Activated T-cell treated with anti-CD3 and anti-CD28 coated beads, Interleukin-2, amount 50 U/mL, for 24 hours (primary cell): ENCODE data around the gene INCA1.

Experiments
- DNase-seq: peaks from one replicate; pipeline ENCODE4 v3.0.0-alpha.2; 2020
- H3K27ac Mint-ChIP-seq: 2 replicates; pipeline ENCODE4 v1.8.0; 2020; ENCODE audit warnings: mild to moderate bottlenecking, mixed read lengths
- H3K27me3 Mint-ChIP-seq: 2 replicates; pipeline ENCODE4 v1.8.0; 2020; ENCODE audit warnings: mixed read lengths
- H3K36me3 Mint-ChIP-seq: 2 replicates; pipeline ENCODE4 v1.8.0; 2020; ENCODE audit warnings: low read depth, mixed read lengths
- H3K4me1 Mint-ChIP-seq: 2 replicates; pipeline ENCODE4 v1.8.0; 2020; ENCODE audit warnings: low read depth, mixed read lengths
- H3K4me3 Mint-ChIP-seq: 2 replicates; pipeline ENCODE4 v1.8.0; 2020; ENCODE audit warnings: mild to moderate bottlenecking, moderate library complexity, mixed read lengths
- H3K9me3 Mint-ChIP-seq: 2 replicates; pipeline ENCODE4 v1.8.0; 2020; ENCODE audit warnings: mixed read lengths

INCA1 gene

GRCh38 chr17:4994081-4994595, 3.2 kb downstream of the INCA1 start:
- Mint-ChIP-seq H3K4me3 (no peak overlapping the region), H3K27ac (no peak overlapping the region)

GRCh38 chr17:4987767-4988567, 9.4 kb downstream of the INCA1 start:
- Mint-ChIP-seq H3K27ac (peak overlapping the region; percentile 97), H3K4me3 (peak overlapping the region; percentile 93), H3K9me3 (no peaks in the 10 kb centered on the region), H3K4me1 (peaks cover 49% of the 10 kb centered on the region), H3K36me3 (peaks cover 63% of the 10 kb centered on the region), H3K27me3 (no peaks in the 10 kb centered on the region)
- DNase-seq: peak; percentile 45

More at GRCh38 chr17:4994081-4994595, 3.2 kb downstream of the INCA1 start:
- Mint-ChIP-seq H3K36me3 (peaks cover 22% of the 10 kb centered on the region), H3K4me1 (peaks cover 32% of the 10 kb centered on the region), H3K9me3 (no peaks in the 10 kb centered on the region), H3K27me3 (no peaks in the 10 kb centered on the region)
- no peak for DNase-seq

- Mint-ChIP-seq H3K9me3 (no peaks in the 10 kb centered on the region), H3K4me3 (peak within 1 kb of the TSS; percentile 93), H3K4me1 (peaks cover 52% of the 10 kb centered on the region), H3K27me3 (no peaks in the 10 kb centered on the region), H3K27ac (peak within 1 kb of the TSS; percentile 97), H3K36me3 (peaks cover 70% of the 10 kb centered on the region)
- DNase-seq: peak; percentile 94
These were observed 10.2 kb downstream of the INCA1 start, which contains the start of gene CAMTA2 for GRCh38 chr17:4986951-4987766. TSS of gene CAMTA2 (minus strand) at chr17:4987675. CDS start at chr17:4986222, 1,453 bp downstream.

- no peaks in the 10 kb centered on the region for H3K27me3 Mint-ChIP-seq
- H3K4me3 Mint-ChIP-seq: peak overlapping the region; percentile 93
- DNase-seq: no peak
- H3K4me1 Mint-ChIP-seq: peaks cover 52% of the 10 kb centered on the region
- peaks cover 73% of the 10 kb centered on the region for H3K36me3 Mint-ChIP-seq
- no peaks in the 10 kb centered on the region for H3K9me3 Mint-ChIP-seq
- peak overlapping the region; percentile 97 for H3K27ac Mint-ChIP-seq
These were observed 10.9 kb downstream of the INCA1 start for GRCh38 chr17:4986403-4986802.

GRCh38 chr17:4982305-4982704, 15.0 kb downstream of the INCA1 start:
- DNase-seq: no peak
- Mint-ChIP-seq H3K4me1 (peaks cover 41% of the 10 kb centered on the region), H3K36me3 (peaks cover 80% of the 10 kb centered on the region), H3K27me3 (no peaks in the 10 kb centered on the region), H3K9me3 (no peaks in the 10 kb centered on the region), H3K4me3 (no peak overlapping the region), H3K27ac (peak overlapping the region; percentile 63)

GRCh38 chr17:4980644-4981216, 16.6 kb downstream of the INCA1 start:
- Mint-ChIP-seq H3K4me3 (no peak overlapping the region), H3K36me3 (peaks cover 80% of the 10 kb centered on the region)

GRCh38 chr17:4978726-4979125, 18.6 kb downstream of the INCA1 start:
- no peaks in the 10 kb centered on the region for H3K27me3 Mint-ChIP-seq
- no peaks in the 10 kb centered on the region for H3K9me3 Mint-ChIP-seq
- H3K36me3 Mint-ChIP-seq: peaks cover 72% of the 10 kb centered on the region
- DNase-seq: no peak
- H3K4me1 Mint-ChIP-seq: peaks cover 23% of the 10 kb centered on the region
- no peak overlapping the region for H3K27ac Mint-ChIP-seq
- no peak overlapping the region for H3K4me3 Mint-ChIP-seq

More at GRCh38 chr17:4980644-4981216, 16.6 kb downstream of the INCA1 start:
- H3K27ac Mint-ChIP-seq: peak overlapping the region; percentile 71
- peak; percentile 52 for DNase-seq
- no peaks in the 10 kb centered on the region for H3K9me3 Mint-ChIP-seq
- H3K27me3 Mint-ChIP-seq: no peaks in the 10 kb centered on the region
- H3K4me1 Mint-ChIP-seq: peaks cover 30% of the 10 kb centered on the region

- H3K27me3 Mint-ChIP-seq: no peaks in the 10 kb centered on the region
- H3K4me3 Mint-ChIP-seq: no peak overlapping the region
- peak overlapping the region; percentile 72 for H3K27ac Mint-ChIP-seq
- peaks cover 33% of the 10 kb centered on the region for H3K36me3 Mint-ChIP-seq
- no peak for DNase-seq
- peaks cover 22% of the 10 kb centered on the region for H3K4me1 Mint-ChIP-seq
- no peaks in the 10 kb centered on the region for H3K9me3 Mint-ChIP-seq
These were observed 23.1 kb downstream of the INCA1 start for GRCh38 chr17:4974115-4974670.

GRCh38 chr17:4973256-4974114, 23.8 kb downstream of the INCA1 start:
- Mint-ChIP-seq H3K9me3 (no peaks in the 10 kb centered on the region), H3K27me3 (no peaks in the 10 kb centered on the region), H3K36me3 (peaks cover 26% of the 10 kb centered on the region), H3K27ac (peak overlapping the region; percentile 51), H3K4me1 (peaks cover 29% of the 10 kb centered on the region), H3K4me3 (no peak overlapping the region)
- DNase-seq: no peak

- Mint-ChIP-seq H3K4me3 (no peak overlapping the region), H3K9me3 (no peaks in the 10 kb centered on the region), H3K27ac (peak overlapping the region; percentile 51), H3K4me1 (peaks cover 29% of the 10 kb centered on the region), H3K27me3 (no peaks in the 10 kb centered on the region), H3K36me3 (peaks cover 18% of the 10 kb centered on the region)
- DNase-seq: no peak
These were observed 24.6 kb downstream of the INCA1 start for GRCh38 chr17:4972752-4973151.

- no peak overlapping the region for H3K4me3 Mint-ChIP-seq
These were observed 25.0 kb downstream of the INCA1 start for GRCh38 chr17:4972322-4972721.

GRCh38 chr17:4971826-4972225, 25.5 kb downstream of the INCA1 start:
- Mint-ChIP-seq H3K4me3 (no peak overlapping the region), H3K27me3 (no peaks in the 10 kb centered on the region), H3K36me3 (peaks cover 9% of the 10 kb centered on the region), H3K4me1 (peaks cover 29% of the 10 kb centered on the region), H3K27ac (peak overlapping the region; percentile 45), H3K9me3 (no peaks in the 10 kb centered on the region)
- DNase-seq: no peak

More at GRCh38 chr17:4972322-4972721, 25.0 kb downstream of the INCA1 start:
- Mint-ChIP-seq H3K4me1 (peaks cover 29% of the 10 kb centered on the region), H3K9me3 (no peaks in the 10 kb centered on the region), H3K27ac (peak overlapping the region; percentile 22), H3K27me3 (no peaks in the 10 kb centered on the region), H3K36me3 (peaks cover 14% of the 10 kb centered on the region)
- DNase-seq: no peak

GRCh38 chr17:4970273-4970672, 27.0 kb downstream of the INCA1 start:
- no peaks in the 10 kb centered on the region for H3K27me3 Mint-ChIP-seq
- no peak overlapping the region for H3K27ac Mint-ChIP-seq
- peaks cover 4% of the 10 kb centered on the region for H3K36me3 Mint-ChIP-seq
- H3K4me1 Mint-ChIP-seq: peaks cover 40% of the 10 kb centered on the region
- H3K9me3 Mint-ChIP-seq: peaks cover 5% of the 10 kb centered on the region
- H3K4me3 Mint-ChIP-seq: no peak overlapping the region
- no peak for DNase-seq
